Stimulated activated CD8-positive, alpha-beta memory T cell treated with anti-CD3 and anti-CD28 coated beads, Interleukin-15, amount 100 ng/mL, for 1 hour (primary cell): Measurements from ENCODE around the gene RPTOR.

Experiments used
- DNase-seq: peaks from one replicate; pipeline ENCODE4 v3.0.0-alpha.2; 2020; ENCODE audit warnings: low read depth

The RPTOR gene

GRCh38 chr17:80948019-80948975 is 403.7 kb downstream of the RPTOR start:
- DNase-seq: no peak

GRCh38 chr17:80948976-80949450 is 404.4 kb downstream of the RPTOR start:
- no peak for DNase-seq

GRCh38 chr17:80949451-80950421 is 405.1 kb downstream of the RPTOR start:
- DNase-seq: no peak

GRCh38 chr17:80950466-80951120 is 406.0 kb downstream of the RPTOR start:
- no peak for DNase-seq

- no peak for DNase-seq
These were observed 406.8 kb downstream of the RPTOR start for GRCh38 chr17:80951121-80952090.

- no peak for DNase-seq
These were observed 407.7 kb downstream of the RPTOR start for GRCh38 chr17:80952291-80952690.

- no peak for DNase-seq
These were observed 409.1 kb downstream of the RPTOR start for GRCh38 chr17:80953471-80954315.

- DNase-seq: no peak
These were observed 410.4 kb downstream of the RPTOR start for GRCh38 chr17:80955078-80955477.

- no peak for DNase-seq
These were observed 411.1 kb downstream of the RPTOR start for GRCh38 chr17:80955671-80956280.

GRCh38 chr17:80956321-80957190 is 411.9 kb downstream of the RPTOR start:
- DNase-seq: no peak

- DNase-seq: no peak
These were observed 412.9 kb downstream of the RPTOR start for GRCh38 chr17:80957461-80957941.

- no peak for DNase-seq
These were observed 414.8 kb downstream of the RPTOR start for GRCh38 chr17:80959330-80960036.

- no peak for DNase-seq
These were observed 415.6 kb downstream of the RPTOR start for GRCh38 chr17:80960037-80960796.

- DNase-seq: no peak
These were observed 416.3 kb downstream of the RPTOR start for GRCh38 chr17:80960797-80961452.

GRCh38 chr17:80961541-80962330 is 417.1 kb downstream of the RPTOR start:
- no peak for DNase-seq
